ENCODE data around the gene OR5T1.
A peak's percentile ranks its signal among the peaks of the same experiment; 100 is the strongest.

OR5T1 gene

DNA sequence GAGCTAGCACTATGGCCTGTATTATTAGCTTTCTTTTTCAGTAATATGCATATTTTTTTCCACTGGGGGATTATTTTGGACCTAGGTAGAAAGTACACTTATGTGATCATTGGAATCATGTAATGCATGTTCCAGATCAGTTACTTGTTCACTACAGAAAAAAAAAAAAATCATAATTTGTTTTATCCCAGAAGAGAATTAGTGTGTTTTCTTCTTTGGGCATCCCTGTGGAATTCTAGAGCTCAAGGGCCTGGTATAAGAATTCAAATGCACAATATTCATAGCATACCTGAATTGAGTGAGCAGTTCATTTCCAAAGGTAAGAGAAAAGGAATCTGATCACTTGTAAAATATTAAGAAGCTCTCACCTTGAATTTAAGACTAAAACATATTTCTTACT lies at the start of gene OR5T1:
Gene OR5T1, plus strand, starts transcription at position 301 of the 400 bp plus-strand sequence. CDS start 1,485 bp downstream, outside the sequence.
- Histone ChIP-seq H3K9ac (ENCODE audit: low read depth in 1 of 2, low read length in 2 of 2) (no peak within 1 kb of the TSS), H3K27me3 (ENCODE audit: control insufficient read depth in 2 of 2, insufficient read depth in 2 of 2, low read length in 2 of 2) (no peaks in the 10 kb centered on the region), H3K36me3 (ENCODE audit: control insufficient read depth in 2 of 2, insufficient read depth in 2 of 2, low read length in 2 of 2) (no peaks in the 10 kb centered on the region), H3K27ac (ENCODE audit: low read depth in 2 of 2, low read length in 2 of 2) (no peak within 1 kb of the TSS), H3K4me1 (ENCODE audit: control insufficient read depth in 2 of 2, insufficient read depth in 2 of 2, low read length in 2 of 2) (no peaks in the 10 kb centered on the region), H3K9me3 (ENCODE audit: control insufficient read depth in 2 of 2, low read length in 2 of 2) (no peaks in the 10 kb centered on the region), H3K4me3 (ENCODE audit: low read length in 2 of 2) (no peak within 1 kb of the TSS)

DNA sequence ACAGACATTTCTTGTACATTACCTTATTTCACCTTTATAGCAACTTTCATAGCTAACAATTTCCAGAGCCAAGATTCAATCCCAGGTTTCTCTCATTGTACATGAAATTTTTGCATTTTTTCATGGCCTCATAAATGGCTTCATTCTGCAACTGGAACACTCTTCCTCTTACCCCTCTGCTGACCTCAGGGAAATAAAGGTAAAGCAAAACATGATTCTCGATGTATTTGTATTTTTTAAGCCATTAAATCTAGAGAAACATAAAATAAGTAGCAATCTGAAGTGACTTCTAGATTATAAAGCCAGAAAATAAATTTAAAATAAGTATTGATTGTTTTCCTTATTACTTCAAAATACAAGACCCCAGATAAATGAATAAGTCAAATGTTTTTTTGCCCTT lies 39.8 kb upstream of the OR5T1 start, which contains the start of gene OR5T2:
Gene OR5T2, minus strand, starts transcription at position 101 of the 400 bp plus-strand sequence. CDS start 1,193 bp downstream, outside the sequence.
- Histone ChIP-seq H3K9ac (ENCODE audit: low read depth in 1 of 2, low read length in 2 of 2) (no peak within 1 kb of the TSS), H3K9me3 (ENCODE audit: control insufficient read depth in 2 of 2, low read length in 2 of 2) (no peaks in the 10 kb centered on the region), H3K27me3 (ENCODE audit: control insufficient read depth in 2 of 2, insufficient read depth in 2 of 2, low read length in 2 of 2) (no peaks in the 10 kb centered on the region), H3K4me1 (ENCODE audit: control insufficient read depth in 2 of 2, insufficient read depth in 2 of 2, low read length in 2 of 2) (no peaks in the 10 kb centered on the region), H3K4me3 (ENCODE audit: low read length in 2 of 2) (no peak within 1 kb of the TSS), H3K36me3 (ENCODE audit: control insufficient read depth in 2 of 2, insufficient read depth in 2 of 2, low read length in 2 of 2) (no peaks in the 10 kb centered on the region), H3K27ac (ENCODE audit: low read depth in 2 of 2, low read length in 2 of 2) (no peak within 1 kb of the TSS)

DNA sequence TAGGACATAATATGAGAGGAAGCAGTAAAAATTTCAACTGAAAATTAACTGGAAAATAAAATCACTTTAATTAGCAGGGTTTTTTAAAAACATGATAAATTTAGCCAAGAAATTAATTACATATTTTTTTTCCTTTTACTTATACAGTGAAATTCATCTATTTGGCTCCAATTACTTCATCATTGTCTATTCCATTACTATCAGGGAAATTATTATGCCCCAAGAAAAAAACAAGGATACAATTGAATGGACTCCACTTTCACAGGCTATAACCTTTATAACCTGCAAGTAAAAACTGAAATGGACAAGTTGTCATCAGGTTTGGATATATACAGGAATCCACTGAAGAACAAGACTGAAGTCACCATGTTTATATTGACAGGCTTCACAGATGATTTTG lies 22.0 kb upstream of the OR5T1 start, which contains the start of gene OR5T3:
Gene OR5T3, plus strand, starts transcription at position 301 of the 400 bp plus-strand sequence. Its CDS starts 0 bp downstream, at position 301.
- H3K9me3 ChIP-seq (ENCODE audit: control insufficient read depth in 2 of 2, low read length in 2 of 2) = no peaks in the 10 kb centered on the region
- H3K27ac ChIP-seq (ENCODE audit: low read depth in 2 of 2, low read length in 2 of 2) = no peak within 1 kb of the TSS
- H3K36me3 ChIP-seq (ENCODE audit: control insufficient read depth in 2 of 2, insufficient read depth in 2 of 2, low read length in 2 of 2) = no peaks in the 10 kb centered on the region
- no peak within 1 kb of the TSS for H3K9ac ChIP-seq (ENCODE audit: low read depth in 1 of 2, low read length in 2 of 2)
- no peaks in the 10 kb centered on the region for H3K4me1 ChIP-seq (ENCODE audit: control insufficient read depth in 2 of 2, insufficient read depth in 2 of 2, low read length in 2 of 2)
- no peak within 1 kb of the TSS for H3K4me3 ChIP-seq (ENCODE audit: low read length in 2 of 2)
- H3K27me3 ChIP-seq (ENCODE audit: control insufficient read depth in 2 of 2, insufficient read depth in 2 of 2, low read length in 2 of 2) = no peaks in the 10 kb centered on the region

DNA sequence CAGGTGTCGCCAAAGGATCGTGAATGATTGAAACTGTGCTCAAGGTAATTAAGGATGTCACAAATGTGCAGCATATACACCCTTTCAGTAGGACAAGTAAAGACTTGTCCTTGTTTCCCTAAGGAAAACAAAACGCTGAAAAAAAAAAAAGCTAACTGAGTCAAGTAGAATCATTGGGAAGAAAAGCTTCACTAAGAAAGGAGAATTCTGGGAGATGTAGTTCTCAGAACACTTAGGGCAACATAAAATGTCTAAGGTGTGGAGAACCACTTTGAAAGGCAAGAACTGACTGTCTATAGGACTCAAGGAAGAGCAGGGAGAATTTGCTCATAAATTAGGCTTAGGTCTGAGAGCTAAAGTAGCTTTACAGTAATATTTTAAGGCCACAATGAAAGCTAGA lies 2.9 kb upstream of the OR5T1 start:
- no peaks in the 10 kb centered on the region for H3K9me3 ChIP-seq (ENCODE audit: control insufficient read depth in 2 of 2, low read length in 2 of 2)
- no peak overlapping the region for H3K27ac ChIP-seq (ENCODE audit: low read depth in 2 of 2, low read length in 2 of 2)
- H3K4me1 ChIP-seq (ENCODE audit: control insufficient read depth in 2 of 2, insufficient read depth in 2 of 2, low read length in 2 of 2) = no peaks in the 10 kb centered on the region
- no peaks in the 10 kb centered on the region for H3K36me3 ChIP-seq (ENCODE audit: control insufficient read depth in 2 of 2, insufficient read depth in 2 of 2, low read length in 2 of 2)
- no peaks in the 10 kb centered on the region for H3K27me3 ChIP-seq (ENCODE audit: control insufficient read depth in 2 of 2, insufficient read depth in 2 of 2, low read length in 2 of 2)
- H3K9ac ChIP-seq (ENCODE audit: low read depth in 1 of 2, low read length in 2 of 2) = no peak overlapping the region
- peak overlapping the region in 1 of 2 donors; percentile 8 for H3K4me3 ChIP-seq (ENCODE audit: low read length in 2 of 2)

DNA sequence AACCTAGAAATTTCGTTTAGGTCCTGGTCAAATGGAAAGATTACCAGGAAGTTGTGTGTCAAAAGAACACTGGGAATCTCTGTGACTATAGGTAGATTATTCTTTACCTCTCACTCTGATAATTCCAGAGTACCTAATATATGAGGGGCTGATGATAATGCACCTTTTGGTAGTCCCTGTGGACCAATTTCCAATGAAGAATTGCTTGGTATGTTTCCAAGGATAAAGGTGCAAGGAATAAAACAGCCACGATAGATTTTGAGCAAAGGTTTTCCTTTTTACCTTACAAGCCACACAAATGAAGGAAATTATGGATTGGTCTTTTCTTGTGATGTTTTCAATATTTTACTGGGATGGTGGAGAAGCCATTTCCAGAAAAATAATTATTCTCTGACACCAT lies 18.2 kb downstream of the OR5T1 start, which contains the start of gene OR8H1:
Gene OR8H1, minus strand, starts transcription at position 101 of the 400 bp plus-strand sequence. CDS start 1,192 bp downstream, outside the sequence.
- Histone ChIP-seq H3K27me3 (ENCODE audit: control insufficient read depth in 2 of 2, insufficient read depth in 2 of 2, low read length in 2 of 2) (no peaks in the 10 kb centered on the region), H3K27ac (ENCODE audit: low read depth in 2 of 2, low read length in 2 of 2) (no peak within 1 kb of the TSS)

DNA sequence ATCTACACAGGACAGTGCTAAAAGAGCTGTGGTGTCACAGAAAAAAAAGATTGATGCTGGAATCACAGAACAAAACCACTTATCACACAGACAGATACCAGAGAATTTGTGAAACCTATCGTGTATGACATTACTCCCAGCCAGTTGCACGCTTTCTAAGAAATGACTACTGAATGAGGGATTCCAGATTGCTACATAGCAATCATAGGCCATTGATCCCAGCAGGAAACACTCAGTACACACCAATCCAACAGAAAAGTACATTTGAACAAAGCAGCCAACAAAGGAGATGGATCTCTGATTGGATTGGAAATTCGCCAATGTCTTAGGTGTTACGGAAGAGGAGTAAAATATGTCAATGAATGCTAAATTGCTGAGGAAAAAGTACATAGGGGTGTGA lies 22.9 kb downstream of the OR5T1 start:
- Histone ChIP-seq H3K9me3 (ENCODE audit: control insufficient read depth in 2 of 2, low read length in 2 of 2) (no peaks in the 10 kb centered on the region), H3K4me1 (ENCODE audit: control insufficient read depth in 2 of 2, insufficient read depth in 2 of 2, low read length in 2 of 2) (no peaks in the 10 kb centered on the region), H3K9ac (ENCODE audit: low read depth in 1 of 2, low read length in 2 of 2) (no peak overlapping the region), H3K27me3 (ENCODE audit: control insufficient read depth in 2 of 2, insufficient read depth in 2 of 2, low read length in 2 of 2) (no peaks in the 10 kb centered on the region), H3K36me3 (ENCODE audit: control insufficient read depth in 2 of 2, insufficient read depth in 2 of 2, low read length in 2 of 2) (no peaks in the 10 kb centered on the region), H3K27ac (ENCODE audit: low read depth in 2 of 2, low read length in 2 of 2) (no peak overlapping the region), H3K4me3 (ENCODE audit: low read length in 2 of 2) (no peak overlapping the region)

More for the DNA sequence above, 18.2 kb downstream of the OR5T1 start, which contains the start of gene OR8H1:
- H3K9me3 ChIP-seq (ENCODE audit: control insufficient read depth in 2 of 2, low read length in 2 of 2) = no peaks in the 10 kb centered on the region
- no peaks in the 10 kb centered on the region for H3K36me3 ChIP-seq (ENCODE audit: control insufficient read depth in 2 of 2, insufficient read depth in 2 of 2, low read length in 2 of 2)
- no peak within 1 kb of the TSS for H3K9ac ChIP-seq (ENCODE audit: low read depth in 1 of 2, low read length in 2 of 2)
- H3K4me1 ChIP-seq (ENCODE audit: control insufficient read depth in 2 of 2, insufficient read depth in 2 of 2, low read length in 2 of 2) = no peaks in the 10 kb centered on the region
- H3K4me3 ChIP-seq (ENCODE audit: low read length in 2 of 2) = no peak within 1 kb of the TSS

DNA sequence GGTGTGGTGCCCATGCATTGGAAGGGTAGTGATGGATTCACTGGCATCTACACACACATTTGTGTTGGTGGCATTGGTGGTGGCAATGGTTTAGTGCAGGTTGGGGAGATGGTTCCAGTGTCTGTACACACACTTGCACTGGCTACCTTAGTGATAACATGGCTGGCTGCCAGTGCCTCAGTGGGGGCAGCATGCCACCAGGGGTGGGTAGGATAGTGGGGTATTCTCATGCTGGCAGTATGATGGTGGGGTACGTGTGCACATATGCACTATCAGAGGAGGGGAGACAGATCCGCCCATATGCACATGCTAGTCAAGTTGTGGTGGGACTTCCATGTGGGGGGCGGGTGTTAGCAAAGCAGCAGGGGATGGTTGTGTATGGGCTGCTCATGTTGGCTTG lies 33.9 kb downstream of the OR5T1 start:
- H3K9me3 ChIP-seq (ENCODE audit: control insufficient read depth in 2 of 2, low read length in 2 of 2) = no peaks in the 10 kb centered on the region
- no peaks in the 10 kb centered on the region for H3K36me3 ChIP-seq (ENCODE audit: control insufficient read depth in 2 of 2, insufficient read depth in 2 of 2, low read length in 2 of 2)
- H3K9ac ChIP-seq (ENCODE audit: low read depth in 1 of 2, low read length in 2 of 2) = no peak overlapping the region
- no peak overlapping the region for H3K27ac ChIP-seq (ENCODE audit: low read depth in 2 of 2, low read length in 2 of 2)
- no peaks in the 10 kb centered on the region for H3K27me3 ChIP-seq (ENCODE audit: control insufficient read depth in 2 of 2, insufficient read depth in 2 of 2, low read length in 2 of 2)
- H3K4me1 ChIP-seq (ENCODE audit: control insufficient read depth in 2 of 2, insufficient read depth in 2 of 2, low read length in 2 of 2) = no peaks in the 10 kb centered on the region
- H3K4me3 ChIP-seq (ENCODE audit: low read length in 2 of 2) = no peak overlapping the region

DNA sequence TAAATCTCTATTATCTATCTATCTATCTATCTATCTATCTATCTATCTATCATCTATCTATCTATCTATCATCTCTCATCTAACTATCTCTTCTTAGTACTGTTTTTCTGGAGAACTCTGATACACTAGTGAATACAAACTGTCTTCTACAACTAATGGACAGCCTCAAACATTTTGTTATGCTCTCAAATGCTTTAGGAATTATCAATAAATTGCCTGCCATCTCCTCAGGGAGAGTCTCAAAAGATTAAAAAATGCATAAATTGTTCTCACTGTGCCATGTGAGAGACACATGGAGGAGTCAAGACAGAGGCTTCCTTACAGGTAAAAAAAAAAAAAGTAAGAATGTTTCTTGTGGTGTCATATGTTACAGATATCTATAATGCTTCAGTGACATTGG lies 40.9 kb downstream of the OR5T1 start, which contains the start of gene OR8K3:
Gene OR8K3, plus strand, starts transcription at position 301 of the 400 bp plus-strand sequence. CDS start 3,163 bp downstream, outside the sequence.
- Histone ChIP-seq H3K4me3 (ENCODE audit: low read length in 2 of 2) (no peak within 1 kb of the TSS), H3K4me1 (ENCODE audit: control insufficient read depth in 2 of 2, insufficient read depth in 2 of 2, low read length in 2 of 2) (no peaks in the 10 kb centered on the region), H3K9me3 (ENCODE audit: control insufficient read depth in 2 of 2, low read length in 2 of 2) (no peaks in the 10 kb centered on the region), H3K36me3 (ENCODE audit: control insufficient read depth in 2 of 2, insufficient read depth in 2 of 2, low read length in 2 of 2) (no peaks in the 10 kb centered on the region), H3K27ac (ENCODE audit: low read depth in 2 of 2, low read length in 2 of 2) (no peak within 1 kb of the TSS), H3K27me3 (ENCODE audit: control insufficient read depth in 2 of 2, insufficient read depth in 2 of 2, low read length in 2 of 2) (no peaks in the 10 kb centered on the region), H3K9ac (ENCODE audit: low read depth in 1 of 2, low read length in 2 of 2) (no peak within 1 kb of the TSS)
